ENCODE measurements around the gene RHOU.
"Not testable (repeated sequence)": the region's sequence is repeated elsewhere in the genome, so short reads cannot be mapped to it uniquely, and the experiment has no call there.

RHOU gene

GRCh38 chr1:228734881-228735801, at the start of gene RHOU:
Gene RHOU (plus strand): TSS chr1:228735479. CDS start chr1:228735743, 264 bp downstream.
- peak in 55 of 58 donors; percentile 30 to 89 (median 79) for DNase-seq

DNA sequence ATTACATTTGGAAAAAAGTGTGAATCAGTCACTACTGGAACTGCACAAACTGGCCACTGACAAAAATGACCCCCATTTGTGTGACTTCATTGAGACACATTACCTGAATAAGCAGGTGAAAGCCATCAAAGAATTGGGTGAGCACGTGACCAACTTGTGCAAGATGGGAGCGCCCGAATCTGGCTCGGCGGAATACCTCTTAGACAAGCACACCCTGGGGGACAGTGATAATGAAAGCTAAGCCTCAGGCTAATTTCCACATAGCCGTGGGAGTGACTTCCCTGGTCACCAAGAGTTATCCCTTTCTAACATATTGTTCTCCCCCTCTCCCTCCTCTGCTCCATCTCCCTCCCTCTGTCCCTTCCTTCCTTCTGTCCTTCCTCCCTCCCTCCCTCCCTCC, 47.7 kb upstream of the RHOU start:
- no peak for DNase-seq

- DNase-seq = no peak
Observed at GRCh38 chr1:228689255-228689654, 46.0 kb upstream of the RHOU start.

DNA sequence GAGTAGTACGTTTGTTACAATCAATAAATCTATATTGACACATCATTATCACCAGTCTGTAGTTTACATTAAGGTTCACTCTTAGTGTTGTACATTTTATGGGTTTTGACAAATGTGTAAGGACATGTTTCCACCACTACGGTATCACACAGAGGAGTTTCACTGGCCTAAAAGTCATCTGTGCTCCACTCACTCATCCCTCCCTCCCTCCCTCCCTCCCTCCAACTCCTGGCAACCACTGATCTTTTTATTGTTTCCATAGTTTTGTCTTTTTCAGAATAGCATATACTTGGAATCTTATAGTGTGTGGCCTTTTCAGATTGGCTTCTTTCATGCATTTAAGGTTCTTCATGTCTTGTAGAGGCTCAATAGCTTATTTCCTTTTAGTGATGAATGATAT, 44.1 kb upstream of the RHOU start:
- no peak for DNase-seq

DNA sequence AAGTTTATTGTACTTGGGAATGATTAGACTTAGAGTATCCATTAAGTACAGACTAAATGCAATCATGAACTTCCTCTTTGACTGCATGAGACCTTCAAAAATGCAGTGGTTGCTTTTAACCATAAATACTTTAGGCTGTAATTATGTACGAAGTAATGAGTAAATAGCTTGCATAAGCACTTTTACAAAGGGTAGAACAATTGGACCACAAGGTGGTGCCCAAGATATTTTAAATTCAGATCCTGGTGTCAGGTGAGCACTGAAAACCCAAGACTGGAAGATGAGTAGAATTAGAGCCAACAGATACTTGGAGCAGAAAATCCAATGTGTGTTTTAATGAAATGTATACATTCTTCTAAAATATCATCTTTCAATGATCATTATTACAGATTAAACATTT, 43.4 kb upstream of the RHOU start:
- peak in 2 of 58 donors; percentile 31 to 33 for DNase-seq

DNA sequence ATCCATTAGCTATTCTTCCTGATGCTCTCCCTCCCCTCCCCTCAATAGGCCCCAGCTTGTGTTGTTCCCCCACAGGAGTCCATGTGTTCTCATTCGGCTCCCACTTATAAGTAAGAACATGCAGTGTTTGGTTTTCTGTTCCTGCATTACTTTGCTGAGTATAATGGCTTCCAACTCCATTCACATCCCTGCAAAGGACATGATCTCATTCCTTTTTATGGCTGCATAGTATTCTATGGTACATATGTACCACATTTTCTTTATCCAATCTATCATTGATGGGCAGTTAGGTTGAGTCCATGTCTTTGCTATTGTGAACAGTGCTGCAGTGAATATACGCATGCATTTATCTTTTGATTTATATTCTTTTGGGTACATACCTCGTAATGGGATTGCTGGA, 40.8 kb upstream of the RHOU start:
- DNase-seq = not testable (repeated sequence)

DNA sequence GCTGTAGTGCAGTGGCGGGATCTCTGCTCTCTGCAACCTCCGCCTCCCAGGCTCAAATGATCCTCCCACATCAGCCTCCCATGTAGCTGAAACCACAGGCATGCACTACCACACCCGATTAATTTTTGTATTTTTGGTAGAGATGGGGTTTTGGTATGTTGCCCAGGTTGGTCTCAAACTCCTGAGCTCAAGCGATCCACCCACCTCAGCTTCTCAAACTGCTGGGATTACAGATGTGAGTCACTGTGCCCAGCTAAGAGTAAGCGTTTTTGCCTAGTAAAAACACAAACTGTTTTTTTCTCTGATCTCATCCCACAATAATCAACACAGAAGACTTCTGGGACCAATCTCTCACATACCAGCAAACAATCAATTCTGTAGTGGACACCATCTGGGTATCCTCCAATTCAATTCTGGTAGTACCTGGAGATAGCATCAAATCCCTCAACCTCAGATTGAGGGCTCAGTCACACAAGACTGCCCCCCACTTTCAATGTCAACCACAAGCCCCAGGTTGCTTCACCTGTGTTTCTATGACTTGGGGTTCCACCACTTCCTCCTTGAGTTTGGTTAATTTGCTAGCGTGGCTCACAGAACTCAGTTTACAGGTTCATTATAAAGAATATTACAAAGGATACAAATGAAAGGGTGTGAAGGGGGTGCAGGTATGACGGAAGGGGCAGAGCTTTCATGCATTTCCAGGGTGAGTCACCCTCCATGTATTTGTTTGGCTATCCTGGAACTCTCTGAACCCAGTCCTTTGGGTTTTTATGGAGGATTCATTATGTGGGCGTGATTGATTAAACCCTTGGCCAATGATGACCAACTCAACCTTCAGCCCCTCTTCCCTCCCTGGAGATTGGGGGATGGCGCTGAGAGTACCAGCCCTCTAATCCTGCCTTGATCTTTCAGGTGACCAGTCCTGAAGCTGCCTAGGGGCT, 40.0 kb upstream of the RHOU start:
- no peak for DNase-seq

GRCh38 chr1:228697207-228698016, 37.9 kb upstream of the RHOU start:
- peak in 27 of 58 donors; percentile 1 to 64 (median 9) for DNase-seq

DNA sequence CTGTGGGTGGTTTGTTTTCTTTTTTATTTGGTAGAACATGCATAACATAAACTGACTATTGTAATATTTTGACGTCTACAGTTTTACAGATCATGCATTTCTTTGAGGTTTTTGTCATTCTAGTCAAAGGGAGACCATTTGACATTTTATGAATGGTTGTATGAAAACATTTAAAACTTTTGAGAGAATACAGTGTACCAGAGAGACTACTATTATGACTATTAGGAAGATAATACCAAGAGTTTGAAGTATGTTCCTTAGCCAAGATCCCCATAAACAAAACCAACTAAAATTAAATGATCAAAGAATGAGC, 37.3 kb upstream of the RHOU start:
- no peak for DNase-seq

DNA sequence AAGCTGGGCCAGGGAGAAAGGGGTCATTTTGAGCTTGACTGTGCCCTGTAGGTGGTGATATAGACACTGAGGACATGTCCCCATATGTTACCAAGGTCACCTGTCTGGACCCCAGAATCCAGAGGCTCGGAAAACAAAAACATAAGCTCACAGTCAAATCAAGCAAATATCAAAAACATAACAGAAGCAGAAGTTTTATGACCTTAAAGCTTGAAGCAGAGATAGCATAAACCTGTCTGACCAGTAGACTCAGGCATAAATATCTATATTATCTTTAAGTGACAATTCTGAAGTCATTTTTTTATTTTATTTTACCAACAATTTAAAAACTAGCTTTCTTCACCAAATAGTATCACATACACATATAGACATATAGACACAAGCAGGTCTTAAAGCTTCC, 32.8 kb upstream of the RHOU start:
- DNase-seq = no peak

DNA sequence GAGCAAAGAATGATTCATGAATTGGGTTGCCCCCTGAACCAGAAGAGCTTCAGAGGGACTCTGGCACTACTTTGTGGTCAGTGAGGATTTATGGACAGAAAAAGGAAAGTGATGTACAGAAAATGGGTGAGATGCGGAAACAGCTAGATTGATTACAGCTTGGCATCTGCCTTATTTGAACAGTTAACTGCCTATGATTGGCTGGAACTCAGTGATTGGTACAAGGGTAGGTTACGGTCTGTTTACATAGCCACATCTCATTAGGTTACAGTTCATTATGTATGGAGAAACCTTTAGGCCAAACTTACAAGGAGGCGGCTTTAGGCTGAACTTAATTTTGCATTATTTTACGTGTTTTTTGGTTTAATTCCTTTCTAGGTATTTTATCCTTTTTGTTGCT, 29.0 kb upstream of the RHOU start:
- no peak for DNase-seq

- no peak for DNase-seq
Observed at GRCh38 chr1:228717081-228717480, 18.2 kb upstream of the RHOU start.

- no peak for DNase-seq
Observed at GRCh38 chr1:228721407-228721806, 13.9 kb upstream of the RHOU start.

DNA sequence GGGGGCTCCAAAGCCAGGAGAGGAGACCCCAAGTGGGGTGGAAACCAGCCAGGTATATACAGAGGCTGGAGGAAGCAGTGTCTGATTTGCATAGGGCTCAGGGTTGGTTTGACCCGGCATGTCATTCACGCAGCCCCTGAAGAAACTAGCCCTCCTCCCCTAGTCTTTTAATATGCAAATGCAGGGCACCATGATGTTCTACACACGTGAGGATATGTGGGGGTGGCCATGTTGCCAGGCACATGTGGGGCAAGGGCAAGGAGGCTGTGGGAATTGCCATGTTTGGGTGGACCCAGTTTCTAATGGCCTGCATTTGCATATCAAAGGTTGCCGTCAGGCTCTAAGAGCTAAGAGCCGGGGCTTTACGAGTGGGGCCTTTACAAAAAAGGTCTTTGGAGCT, 12.0 kb upstream of the RHOU start:
- DNase-seq = no peak

DNA sequence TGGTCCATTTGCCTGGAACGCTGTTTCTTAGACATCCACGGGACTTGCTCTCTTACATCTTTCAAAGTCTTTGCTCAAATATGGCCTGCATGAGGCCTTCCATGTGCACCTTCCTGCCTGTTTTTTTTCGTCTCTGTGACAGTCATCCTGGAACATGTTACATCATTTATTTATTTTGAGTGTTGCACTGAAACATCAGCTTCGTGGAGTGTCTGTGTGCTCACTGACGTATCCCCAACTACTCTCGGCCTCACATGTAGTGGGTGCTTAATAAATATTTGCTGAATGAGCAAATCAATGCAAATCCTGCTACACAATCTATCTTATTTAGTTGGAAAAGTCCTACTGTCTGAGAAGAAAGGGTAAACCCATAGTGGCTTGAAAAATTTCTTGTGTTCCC, 11.4 kb upstream of the RHOU start:
- DNase-seq = no peak

- no peak for DNase-seq
Observed at GRCh38 chr1:228725178-228725577, 10.1 kb upstream of the RHOU start.

DNA sequence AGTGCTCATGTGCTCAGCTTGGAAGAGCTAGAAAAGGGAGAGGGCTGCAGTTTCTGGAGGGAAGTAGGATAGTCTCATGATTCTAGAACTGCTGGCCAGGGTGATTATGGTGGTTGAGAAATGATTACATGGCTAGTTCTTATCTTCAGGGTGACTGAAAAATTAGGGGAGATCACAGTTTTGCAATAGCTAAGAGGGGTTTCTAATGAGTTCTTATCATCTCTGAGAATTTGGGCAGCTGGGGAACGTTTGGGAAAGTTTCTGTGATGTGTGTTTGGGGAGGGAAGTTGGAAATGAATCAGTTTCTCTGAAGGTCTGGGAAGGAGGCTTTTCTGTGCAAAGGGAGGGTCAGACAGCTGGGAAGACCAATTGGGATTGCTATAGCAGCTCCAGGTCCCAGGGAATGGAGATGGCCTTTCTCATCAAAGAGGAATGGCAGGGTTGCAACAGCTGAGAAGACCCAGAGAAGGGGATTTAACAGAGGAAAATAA, 7.6 kb upstream of the RHOU start:
- DNase-seq = no peak

DNA sequence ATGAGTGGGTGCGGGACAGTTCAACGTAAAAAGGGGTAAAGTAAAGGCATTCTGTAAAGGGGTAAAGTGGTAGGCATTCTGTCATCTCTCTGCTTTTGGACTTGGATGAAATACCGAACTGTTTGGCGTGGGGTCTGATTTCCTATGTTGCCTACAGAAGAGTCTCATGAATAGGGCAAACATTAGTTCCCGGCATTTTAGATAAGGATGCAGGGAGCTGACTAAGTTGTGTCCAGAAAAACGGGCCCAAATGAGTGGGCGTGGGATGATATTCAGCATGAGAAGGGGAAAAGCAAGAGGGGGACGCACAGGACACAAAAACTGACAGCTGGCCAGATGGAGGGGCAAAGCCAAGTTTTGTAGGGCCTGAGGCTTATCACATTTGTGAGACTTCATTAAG, 2.9 kb upstream of the RHOU start:
- no peak for DNase-seq

DNA sequence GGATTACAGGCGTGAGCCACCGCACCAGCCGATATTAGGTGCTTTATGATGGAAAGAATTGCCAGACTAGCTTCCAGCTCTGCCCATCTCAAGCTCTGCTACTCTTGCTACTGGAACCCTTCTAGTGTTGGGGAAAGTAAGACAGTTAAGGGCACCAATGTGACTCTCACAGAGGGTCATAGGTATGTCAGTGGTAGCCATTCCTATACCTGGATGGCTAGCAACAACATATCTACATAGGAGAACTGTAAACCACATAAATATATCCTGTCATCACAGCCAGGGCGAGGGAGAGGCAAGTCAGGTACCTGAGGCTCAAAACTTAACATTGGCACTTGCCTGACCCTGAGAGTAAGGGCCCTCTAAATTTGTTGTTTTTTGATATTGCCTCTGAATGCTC, 1.7 kb upstream of the RHOU start:
- DNase-seq = no peak

DNA sequence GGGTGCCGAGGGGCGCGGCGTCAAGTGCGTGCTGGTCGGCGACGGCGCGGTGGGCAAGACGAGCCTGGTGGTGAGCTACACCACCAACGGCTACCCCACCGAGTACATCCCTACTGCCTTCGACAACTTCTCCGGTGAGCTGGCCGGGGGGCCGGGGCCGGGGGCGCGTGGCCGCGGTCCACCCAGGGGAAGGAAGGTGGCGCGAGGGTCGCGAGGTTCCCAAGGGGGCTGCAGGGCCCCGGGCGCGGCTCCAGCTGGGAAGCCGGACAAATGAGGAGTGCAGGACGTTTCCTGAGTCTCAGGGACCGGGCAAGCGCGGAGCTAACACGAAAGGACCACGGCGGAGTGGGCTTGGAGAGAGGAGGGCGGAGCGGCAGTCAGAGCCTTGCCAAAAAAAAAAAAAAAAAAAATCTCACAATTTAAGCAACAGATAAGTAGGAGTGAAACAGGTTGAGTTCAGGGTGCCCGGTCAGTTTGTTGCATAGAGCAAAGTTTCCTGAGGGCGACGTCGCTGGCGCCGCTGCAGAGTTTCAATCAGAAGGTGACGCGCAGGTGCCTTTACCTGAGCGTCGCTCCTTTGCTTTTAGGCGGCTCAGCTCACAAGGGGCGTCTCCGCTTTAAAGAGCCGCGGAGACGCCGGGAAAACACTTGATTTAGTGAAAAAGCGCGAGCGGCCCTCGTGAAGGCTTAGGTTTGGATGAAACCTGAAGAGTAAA, 750 bp downstream of the RHOU start:
- DNase-seq = peak in 6 of 58 donors; percentile 12 to 37 (median 22)
